GM13977 (cell line): Measurements from ENCODE around the gene SSX2IP.

Experiments used
- DNase-seq: peaks from one replicate; pipeline ENCODE4 v3.0.0; 2012; ENCODE audit warnings: low spot score
- CTCF ChIP-seq: IDR thresholded peaks from 2 replicates; pipeline ENCODE4 v1.5.1; 2012; ENCODE audit warnings: mild to moderate bottlenecking, control low read depth; ENCODE audit not compliant: insufficient read depth; ENCODE audit errors: extremely low read depth, missing control alignments
- in situ Hi-C: fragments of 300-500 bp; cut with MboI; formaldehyde crosslinking; loops from one replicate; pipeline ENCODE4 v1.12.0; 2022; ENCODE audit warnings: low sequenced_read_pairs, low pct_unique_long_range_greater_than_20kb, mixed read lengths, inconsistent platforms; ENCODE audit not compliant: unreplicated experiment

The SSX2IP gene

GRCh38 chr1:84691122-84691783, 992 bp upstream of the SSX2IP start:
- TF ChIP-seq CTCF = no peak
- in situ Hi-C loops = no loop called here

GRCh38 chr1:84689514-84690396, 506 bp downstream of the SSX2IP start:
- DNase-seq = no peak
- TF ChIP-seq CTCF = peak; percentile 41
- in situ Hi-C loops = no loop called here

More at GRCh38 chr1:84691122-84691783, 992 bp upstream of the SSX2IP start:
- peak; percentile 9 for DNase-seq

- TF ChIP-seq CTCF = no peak
- in situ Hi-C loops = no loop called here
- DNase-seq = no peak
These were observed 1.7 kb downstream of the SSX2IP start for GRCh38 chr1:84688463-84689061.

- in situ Hi-C loops = no loop called here
These were observed 2.4 kb downstream of the SSX2IP start for GRCh38 chr1:84687714-84688462.

GRCh38 chr1:84686223-84686622, 4.0 kb downstream of the SSX2IP start:
- in situ Hi-C loops = no loop called here
- no peak for DNase-seq
- TF ChIP-seq CTCF = no peak

More at GRCh38 chr1:84687714-84688462, 2.4 kb downstream of the SSX2IP start:
- DNase-seq = no peak
- no peak for TF ChIP-seq CTCF

GRCh38 chr1:84683508-84683907, 6.8 kb downstream of the SSX2IP start:
- in situ Hi-C loops = no loop called here
- no peak for TF ChIP-seq CTCF
- no peak for DNase-seq
